UCSD-AML1 (cell line): Measurements from ENCODE around the gene CSRNP2.
"Not testable (repeated sequence)": the region's sequence is repeated elsewhere in the genome, so short reads cannot be mapped to it uniquely, and the experiment has no call there.

Experiments
- DNase-seq: peaks from one replicate; lab custom pipeline; 2025; ENCODE audit not compliant: unreplicated experiment; lab: John Stamatoyannopoulos, UW

The CSRNP2 gene

GRCh38 chr12:51028813-51029150, 54.6 kb downstream of the CSRNP2 start:
- no peak for DNase-seq

- DNase-seq = peak; percentile 32
Measured at GRCh38 chr12:51028126-51028812, 55.1 kb downstream of the CSRNP2 start.

- DNase-seq = no peak
Measured at GRCh38 chr12:51027342-51027835, 56.0 kb downstream of the CSRNP2 start.

- DNase-seq = peak; percentile 92
Measured at GRCh38 chr12:51025836-51026638, 57.4 kb downstream of the CSRNP2 start, which contains the start of gene SLC11A2. Gene SLC11A2, minus strand, starts transcription at chr12:51026384. Its CDS starts 15,656 bp downstream, at chr12:51010728.

GRCh38 chr12:51025338-51025835, 58.0 kb downstream of the CSRNP2 start:
- DNase-seq = no peak

GRCh38 chr12:51023625-51024382, 59.6 kb downstream of the CSRNP2 start:
- no peak for DNase-seq

- no peak for DNase-seq
Measured at GRCh38 chr12:51021694-51022093, 61.7 kb downstream of the CSRNP2 start.

- DNase-seq = no peak
Measured at GRCh38 chr12:51020448-51021182, 62.8 kb downstream of the CSRNP2 start.

- no peak for DNase-seq
Measured at GRCh38 chr12:51019927-51020326, 63.5 kb downstream of the CSRNP2 start.

GRCh38 chr12:51018956-51019355, 64.4 kb downstream of the CSRNP2 start:
- no peak for DNase-seq

GRCh38 chr12:51017452-51017851, 65.9 kb downstream of the CSRNP2 start:
- DNase-seq = no peak

- not testable (repeated sequence) for DNase-seq
Measured at GRCh38 chr12:51014467-51014866, 68.9 kb downstream of the CSRNP2 start.

- DNase-seq = no peak
Measured at GRCh38 chr12:51013441-51013840, 70.0 kb downstream of the CSRNP2 start.

- no peak for DNase-seq
Measured at GRCh38 chr12:51012570-51013236, 70.7 kb downstream of the CSRNP2 start.

- no peak for DNase-seq
Measured at GRCh38 chr12:51011955-51012354, 71.4 kb downstream of the CSRNP2 start.
